GM18951 (cell line): ENCODE data around the gene SPRR5.

ENCODE experiments used
- POLR2A ChIP-seq: IDR thresholded peaks from 4 replicates; pipeline ENCODE4 v1.6.1; 2011; ENCODE audit warnings: mild to moderate bottlenecking; ENCODE audit not compliant: insufficient read length, insufficient read depth; ENCODE audit errors: extremely low read depth
- in situ Hi-C: fragments of 300-500 bp; cut with MboI; formaldehyde crosslinking; loops from one replicate; pipeline ENCODE4 v1.12.0; 2022; ENCODE audit warnings: low sequenced_read_pairs, mixed read lengths, inconsistent platforms; ENCODE audit not compliant: unreplicated experiment

Gene SPRR5

DNA sequence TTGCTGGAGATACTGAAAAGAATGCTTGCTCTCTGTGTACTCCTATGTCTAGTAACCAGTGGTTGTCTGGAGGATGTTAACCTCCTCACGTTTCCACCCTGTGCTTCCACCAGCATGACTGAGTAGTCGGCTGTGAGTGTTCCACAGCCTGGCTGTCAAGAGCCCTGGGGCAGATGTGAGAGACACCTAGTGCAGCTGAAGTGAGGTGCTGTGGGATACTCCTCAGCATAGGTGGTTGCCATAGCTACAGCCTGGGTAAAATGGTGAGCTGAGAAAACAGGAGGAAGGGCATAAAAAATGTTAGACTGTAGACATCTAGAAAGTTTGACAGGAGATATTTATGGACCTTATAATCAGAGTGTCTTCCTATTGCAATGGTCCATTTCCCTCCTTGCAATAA is 22.8 kb upstream of the SPRR5 start:
- in situ Hi-C loops = no loop called here
- TF ChIP-seq POLR2A = no peak

DNA sequence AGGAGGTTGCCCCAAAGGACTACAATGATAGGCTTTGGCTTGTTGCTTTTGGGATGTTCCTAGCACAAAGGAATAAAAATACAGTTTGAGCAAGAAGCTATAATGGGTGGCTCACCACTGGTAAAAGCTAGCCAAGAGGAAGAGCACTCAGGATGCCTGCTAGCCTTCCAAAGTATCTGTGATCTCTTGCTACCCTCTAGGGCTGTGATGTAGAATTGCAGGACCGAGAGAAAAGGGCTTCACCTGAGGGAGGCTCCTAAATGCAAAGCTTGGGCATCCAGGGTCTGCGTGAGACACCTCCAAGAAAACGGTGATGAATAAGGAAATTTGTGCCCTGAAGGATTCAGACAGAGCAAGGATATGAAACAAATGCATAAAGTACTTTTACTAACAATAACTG is 20.9 kb upstream of the SPRR5 start:
- in situ Hi-C loops = no loop called here
- no peak for TF ChIP-seq POLR2A

DNA sequence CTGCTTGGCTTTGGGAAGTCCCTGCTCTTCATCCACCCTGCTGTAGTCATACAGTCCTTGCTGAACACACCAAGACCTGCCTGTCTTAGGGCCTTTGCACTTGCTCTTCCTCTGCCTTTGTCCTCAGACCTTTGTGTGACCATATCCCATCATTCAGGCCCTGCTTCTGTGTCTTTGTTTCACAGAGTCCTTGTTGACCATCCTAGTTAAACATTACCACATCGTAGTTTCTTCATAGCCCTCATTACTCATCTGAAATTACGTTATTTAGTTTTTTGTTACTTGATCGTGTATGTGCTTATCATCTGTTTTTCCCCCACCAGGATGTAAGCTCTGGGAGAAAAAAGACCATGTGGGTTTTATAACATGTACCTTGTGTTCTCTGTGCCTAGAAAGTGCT is 18.3 kb upstream of the SPRR5 start:
- no peak for TF ChIP-seq POLR2A
- in situ Hi-C loops = no loop called here

DNA sequence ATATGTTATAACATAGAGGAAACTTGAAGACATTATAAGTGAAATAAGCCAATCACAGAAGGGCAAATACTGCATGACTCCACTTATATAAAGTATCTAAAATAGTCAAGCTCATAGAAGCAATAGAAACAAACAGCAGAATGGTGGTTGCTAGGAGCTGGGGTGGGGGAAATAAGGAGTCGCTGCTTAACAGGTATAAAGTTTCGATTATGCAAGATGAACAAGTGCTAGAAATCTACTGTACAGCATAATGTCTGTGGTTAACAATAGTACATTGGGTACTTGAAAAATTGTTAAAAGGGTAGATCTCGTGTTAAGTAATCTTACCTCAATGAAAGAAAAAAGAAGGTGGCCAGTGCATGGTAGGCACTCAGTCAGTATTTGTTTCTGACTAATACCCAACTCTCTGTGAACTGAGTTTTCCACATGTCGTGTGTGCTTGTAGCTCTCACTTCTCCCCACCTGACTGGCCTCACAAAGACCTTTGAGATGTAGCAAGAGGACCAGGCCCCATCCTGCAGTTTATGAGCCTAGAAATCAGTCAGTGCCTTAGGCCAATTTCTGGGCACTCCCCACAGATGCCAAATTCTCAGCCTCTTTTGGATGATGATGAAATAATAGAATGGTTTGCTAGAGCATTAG is 14.7 kb upstream of the SPRR5 start:
- in situ Hi-C loops = no loop called here
- TF ChIP-seq POLR2A = no peak

DNA sequence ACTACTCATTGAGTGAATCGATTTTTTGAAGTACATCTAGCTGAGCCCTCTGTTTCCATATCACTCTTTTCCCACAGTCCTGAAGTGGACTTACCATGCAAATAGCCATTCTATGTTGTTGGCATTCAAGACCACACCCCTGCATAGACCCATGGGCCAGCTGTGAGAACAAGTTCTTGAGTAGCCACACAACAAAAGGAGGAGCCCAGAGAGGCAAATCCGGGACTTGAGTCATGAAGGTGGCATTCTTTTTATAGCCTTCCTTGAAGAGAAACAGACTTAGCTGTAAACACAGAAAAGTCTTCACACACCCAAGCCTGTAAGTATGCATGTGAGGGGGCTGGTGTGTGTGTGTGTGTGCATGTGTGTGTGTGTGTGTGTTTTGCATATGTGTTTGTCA is 13.8 kb upstream of the SPRR5 start:
- in situ Hi-C loops = no loop called here
- no peak for TF ChIP-seq POLR2A

DNA sequence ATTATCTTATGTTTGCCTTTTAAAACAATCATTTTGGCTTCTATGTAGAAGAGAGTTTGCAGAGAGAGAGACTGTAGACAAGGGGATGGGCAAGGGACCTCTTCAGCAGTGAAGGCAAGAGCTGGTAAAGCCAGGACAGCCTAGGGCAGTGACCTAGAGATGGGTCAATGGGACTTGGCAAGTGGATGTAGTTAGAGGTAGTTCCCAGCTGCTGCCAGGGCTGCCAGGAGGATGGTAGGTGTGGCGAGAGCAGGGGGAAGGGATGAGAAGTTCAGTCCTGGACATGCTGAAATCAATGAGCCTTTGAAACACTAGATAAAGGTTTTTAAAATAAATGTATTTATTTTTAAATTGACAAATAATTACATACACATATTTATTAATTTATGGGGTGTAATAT is 6.4 kb upstream of the SPRR5 start:
- in situ Hi-C loops = no loop called here
- no peak for TF ChIP-seq POLR2A

DNA sequence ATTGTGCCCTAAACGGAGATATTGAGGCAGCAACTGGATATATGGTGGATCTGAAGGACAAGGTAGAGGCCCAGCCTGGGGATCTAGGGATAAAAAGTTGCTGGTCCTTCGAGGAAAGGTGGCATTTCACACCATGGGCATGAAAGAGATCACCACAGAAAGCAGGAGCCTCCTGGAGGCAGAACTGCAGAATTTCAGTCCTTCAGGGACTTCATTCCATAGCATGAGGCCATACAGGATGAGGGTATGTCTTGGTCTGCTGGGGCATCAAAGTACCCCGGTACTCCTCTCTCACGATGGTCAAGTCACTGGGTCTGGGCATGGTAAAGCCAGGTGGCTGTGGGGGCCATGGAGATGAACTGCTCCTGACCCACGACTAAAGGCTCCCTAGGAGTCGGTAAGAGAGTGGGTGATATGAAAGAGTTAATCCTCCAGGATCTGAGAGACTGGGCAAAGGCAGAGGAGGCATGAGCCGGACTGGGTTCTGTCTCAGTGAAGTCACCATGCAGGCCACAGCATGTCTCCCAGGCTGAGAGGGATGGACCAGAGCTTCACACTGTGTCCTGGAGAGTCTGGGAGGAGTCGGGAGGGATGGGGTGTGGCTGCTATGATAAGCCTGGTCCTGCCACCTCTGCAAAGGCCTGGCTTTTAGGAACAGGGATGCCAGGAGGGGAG is 5.8 kb upstream of the SPRR5 start:
- in situ Hi-C loops = no loop called here
- TF ChIP-seq POLR2A = no peak

DNA sequence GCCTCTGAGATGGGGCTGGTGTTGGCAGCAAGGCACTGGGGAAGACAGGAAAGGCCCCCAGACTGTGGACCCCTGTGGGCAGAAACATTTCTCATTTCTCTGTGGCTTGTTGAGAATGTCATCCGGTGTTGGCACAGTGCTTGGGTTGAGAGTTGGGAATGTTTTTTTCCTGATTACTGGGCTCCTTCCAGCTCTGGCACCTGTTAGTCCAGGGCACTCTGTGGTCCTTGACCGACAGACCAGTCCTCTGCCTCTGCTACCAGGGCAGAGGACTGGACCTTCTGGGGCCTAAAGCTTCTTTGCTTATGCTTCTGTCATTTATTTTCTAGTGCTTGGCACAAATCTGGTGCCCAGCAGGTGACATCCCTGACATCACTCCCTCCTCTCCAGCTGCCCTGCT is 4.8 kb upstream of the SPRR5 start:
- no peak for TF ChIP-seq POLR2A
- in situ Hi-C loops = no loop called here

DNA sequence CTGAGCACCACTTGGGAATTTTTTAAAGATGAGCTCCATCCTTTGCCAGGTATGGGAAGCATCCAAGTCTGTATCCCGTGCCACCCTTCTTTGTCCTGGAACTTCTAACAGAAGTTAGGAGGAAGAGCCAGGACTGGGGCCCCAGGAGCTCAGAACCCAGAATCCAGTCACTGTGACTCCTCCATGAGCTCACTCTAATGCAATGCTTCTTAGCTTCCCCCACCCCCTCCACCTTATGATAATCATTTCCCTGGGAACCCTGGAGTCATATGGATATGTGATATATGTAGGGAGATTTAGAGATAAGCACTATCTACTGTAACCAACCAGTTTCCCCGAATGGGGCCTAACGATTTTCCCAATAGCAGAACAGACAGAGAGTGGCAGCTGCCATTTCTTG is 758 bp upstream of the SPRR5 start:
- TF ChIP-seq POLR2A = no peak

DNA sequence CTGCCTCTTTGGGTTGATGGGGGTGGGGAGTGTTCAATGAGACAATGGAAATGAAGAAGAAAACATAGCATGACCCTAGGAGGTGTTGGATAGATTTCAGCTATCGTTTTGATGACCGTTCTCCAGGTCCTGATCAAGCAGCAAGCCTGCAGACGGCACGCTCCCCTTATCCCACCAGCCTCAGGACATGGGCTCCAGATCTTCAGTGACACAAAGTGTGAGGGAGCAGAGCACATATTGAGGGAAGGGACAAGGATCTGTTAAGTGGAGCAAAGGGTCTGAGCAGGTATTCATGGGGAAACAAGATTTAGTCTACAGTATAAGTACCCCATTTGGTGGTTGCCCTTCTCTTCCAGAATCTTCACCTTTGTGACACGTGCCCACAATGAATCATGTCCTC is 4.7 kb downstream of the SPRR5 start:
- no peak for TF ChIP-seq POLR2A
- in situ Hi-C loops = no loop called here

More for the DNA sequence above, 758 bp upstream of the SPRR5 start:
- in situ Hi-C loops = no loop called here

DNA sequence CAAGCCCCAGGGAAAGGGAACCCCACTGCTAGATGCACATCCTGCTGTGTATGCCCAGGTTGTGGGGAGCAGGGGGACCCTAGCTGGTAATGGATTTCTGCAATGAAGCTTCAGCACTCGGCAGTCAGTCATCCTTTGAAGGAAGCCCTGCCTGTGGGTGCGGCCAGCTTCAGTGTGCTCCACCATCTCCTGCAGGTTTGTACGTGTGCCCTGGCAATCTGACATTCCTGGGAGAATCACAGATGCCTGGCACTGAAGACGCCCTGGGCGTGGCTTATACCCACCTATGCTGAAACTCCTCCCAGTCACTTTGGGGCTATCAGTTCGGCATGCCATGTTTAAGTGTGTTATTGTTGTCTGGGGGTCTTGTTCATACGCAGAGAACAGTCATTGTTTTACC is 6.8 kb downstream of the SPRR5 start:
- in situ Hi-C loops = no loop called here
- no peak for TF ChIP-seq POLR2A

DNA sequence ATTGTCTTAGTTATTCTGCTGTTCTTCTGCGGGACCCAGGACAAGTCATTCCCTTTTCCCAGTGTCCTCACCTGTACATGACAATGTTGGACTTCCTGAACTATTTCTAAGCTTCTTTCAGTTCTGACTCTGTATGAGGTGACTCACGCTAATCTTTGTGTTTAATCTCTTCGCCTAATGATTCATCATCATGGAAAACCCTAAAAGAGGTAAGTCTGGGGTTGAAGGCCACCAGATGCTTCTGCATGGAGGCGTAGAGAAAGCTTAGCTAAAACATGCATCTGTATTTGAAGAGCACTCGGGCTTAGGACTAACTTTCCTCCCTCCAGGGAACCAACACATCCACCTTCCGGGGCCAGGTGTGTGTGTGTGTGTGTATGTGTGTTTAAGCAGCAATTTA is 7.4 kb downstream of the SPRR5 start:
- in situ Hi-C loops = no loop called here
- TF ChIP-seq POLR2A = no peak

DNA sequence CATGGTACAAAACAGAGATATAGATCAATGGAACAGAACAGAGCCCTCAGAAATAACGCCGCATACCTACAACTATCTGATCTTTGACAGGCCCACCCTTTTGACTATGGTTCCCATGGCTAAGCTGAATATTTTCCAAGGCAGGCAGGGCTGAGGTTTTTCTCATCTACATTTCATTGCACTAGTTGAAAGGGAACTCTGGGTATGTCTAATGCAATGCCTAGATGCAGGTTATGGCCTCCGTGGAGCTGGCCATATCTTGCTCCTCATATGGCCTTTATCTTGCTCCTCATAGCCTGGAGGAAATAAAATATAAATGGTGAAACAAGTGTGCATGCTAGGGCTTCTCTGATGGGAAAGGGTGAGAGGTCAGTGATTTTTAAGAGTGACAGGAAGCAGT is 10.6 kb downstream of the SPRR5 start:
- TF ChIP-seq POLR2A = no peak
- in situ Hi-C loops = no loop called here

DNA sequence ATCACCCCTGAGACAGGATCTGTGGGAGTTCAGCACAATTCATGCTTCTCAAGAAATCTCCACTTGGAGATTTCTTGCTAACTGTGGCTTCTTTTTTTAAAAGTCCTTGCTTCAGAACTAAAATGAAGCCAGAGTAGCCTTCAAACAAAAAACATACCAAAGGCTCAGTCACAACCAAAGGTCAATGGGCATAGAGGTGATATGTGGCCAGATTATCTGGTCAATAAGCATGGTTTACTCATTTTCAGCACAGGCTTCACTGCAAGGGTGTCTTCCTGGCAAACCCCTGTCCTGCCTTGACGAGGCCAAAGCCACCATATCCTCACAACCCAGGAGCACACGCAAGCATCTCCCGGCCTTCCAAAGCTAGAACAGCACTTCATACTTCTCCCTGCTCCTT is 12.3 kb downstream of the SPRR5 start:
- no peak for TF ChIP-seq POLR2A
- in situ Hi-C loops = no loop called here
